ENCODE measurements around the gene SMC1B. TPM values are rescaled to one million over a fixed set of nuclear protein-coding genes. Genes with fewer than 3 reads are reported as not detected.
"Not testable (repeated sequence)": the region's sequence is repeated elsewhere in the genome, so short reads cannot be mapped to it uniquely, and the experiment has no call there.

Gene SMC1B
- total RNA-seq, 1 experiment from 2014 or later: not detected

DNA sequence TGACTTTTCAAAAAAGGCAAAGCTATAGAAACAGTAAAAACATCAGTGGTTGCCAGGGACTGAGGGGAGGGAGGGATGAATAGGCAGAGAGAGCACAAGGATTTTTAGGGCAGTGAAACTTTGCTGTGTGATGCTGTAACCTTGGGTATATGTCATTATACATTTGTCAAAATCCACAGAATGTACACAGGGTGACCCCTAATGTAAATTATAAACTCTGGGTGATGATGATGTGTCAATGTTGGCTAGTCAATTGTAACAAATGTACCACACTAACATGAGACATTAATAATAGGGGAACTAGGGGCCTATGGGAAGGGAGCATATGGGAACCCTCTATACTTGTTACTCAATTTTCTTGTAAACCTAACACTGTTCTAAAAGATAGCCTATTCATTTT is 24.9 kb upstream of the SMC1B start:
- H3K27ac ChIP-seq (ENCODE audit: low read depth, low read length, poor library complexity, severe bottlenecking): no peak overlapping the region
- H3K36me3 ChIP-seq (ENCODE audit: insufficient read depth, low read length, poor library complexity, severe bottlenecking): no peaks in the 10 kb centered on the region
- H3K4me3 ChIP-seq (ENCODE audit: low read depth, low read length, poor library complexity, severe bottlenecking): no peak overlapping the region
- H3K27me3 ChIP-seq (replicated peaks; ENCODE audit: insufficient read depth, low read depth, low read length, poor library complexity): no peaks in the 10 kb centered on the region
- ChIA-PET CTCF (no interaction called here), POLR2A (ENCODE audit: low non-redundant PET) (interaction anchor here (0.6 kb wide), 1 partner anchor 25 kb away, joined by 5 read pairs; the partner anchor contains the start of gene RIBC2)
- peaks cover 4% of the 10 kb centered on the region for H3K4me1 ChIP-seq (ENCODE audit: insufficient read depth, low read length, poor library complexity, severe bottlenecking)
- DNase-seq (ENCODE audit: low spot score): no peak
- TF ChIP-seq CTCF (conservative IDR thresholded peaks at IDR 0.05; ENCODE audit: low read depth, low read length): no peak
- TF ChIP-seq EZH2 (IDR thresholded peaks at IDR 0.05; ENCODE audit: borderline replicate concordance, low read depth, low read length, poor library complexity, severe bottlenecking): no peak
- no peaks in the 10 kb centered on the region for H3K9me3 ChIP-seq (ENCODE audit: low read depth, low read length, poor library complexity, severe bottlenecking)
- BruUV-seq (replicated peaks): no TSS peak
- intact Hi-C loops (cut with micrococcal nuclease; ENCODE audit: unreplicated experiment): no loop called here

GRCh38 chr22:45436871-45437517 is 23.6 kb upstream of the SMC1B start:
- DNase-seq (ENCODE audit: low spot score); H3K36me3 ChIP-seq (ENCODE audit: insufficient read depth, low read length, poor library complexity, severe bottlenecking); H3K9me3 ChIP-seq (ENCODE audit: low read depth, low read length, poor library complexity, severe bottlenecking); H3K4me1 ChIP-seq (ENCODE audit: insufficient read depth, low read length, poor library complexity, severe bottlenecking); H3K27me3 ChIP-seq (replicated peaks; ENCODE audit: insufficient read depth, low read depth, low read length, poor library complexity); intact Hi-C loops (cut with micrococcal nuclease; ENCODE audit: unreplicated experiment); H3K27ac ChIP-seq (ENCODE audit: low read depth, low read length, poor library complexity, severe bottlenecking); BruUV-seq (replicated peaks); POLR2A ChIA-PET (ENCODE audit: low non-redundant PET); H3K4me3 ChIP-seq (ENCODE audit: low read depth, low read length, poor library complexity, severe bottlenecking): not testable (repeated sequence)
- CTCF ChIA-PET: interaction anchor here (0.6 kb wide), 1 partner anchor 45 kb away, joined by 5 read pairs; no protein-coding TSS in a partner anchor

- Histone ChIP-seq H3K27ac (ENCODE audit: low read depth, low read length, poor library complexity, severe bottlenecking) (no peak overlapping the region), H3K4me3 (ENCODE audit: low read depth, low read length, poor library complexity, severe bottlenecking) (no peak overlapping the region), H3K36me3 (ENCODE audit: insufficient read depth, low read length, poor library complexity, severe bottlenecking) (no peaks in the 10 kb centered on the region), H3K9me3 (ENCODE audit: low read depth, low read length, poor library complexity, severe bottlenecking) (no peaks in the 10 kb centered on the region), H3K4me1 (ENCODE audit: insufficient read depth, low read length, poor library complexity, severe bottlenecking) (peaks cover 4% of the 10 kb centered on the region), H3K27me3 (replicated peaks; ENCODE audit: insufficient read depth, low read depth, low read length, poor library complexity) (no peaks in the 10 kb centered on the region)
- POLR2A ChIA-PET (ENCODE audit: low non-redundant PET): no interaction called here
- TF ChIP-seq CTCF (conservative IDR thresholded peaks at IDR 0.05; ENCODE audit: low read depth, low read length) (peak; percentile 98), EZH2 (IDR thresholded peaks at IDR 0.05; ENCODE audit: borderline replicate concordance, low read depth, low read length, poor library complexity, severe bottlenecking) (no peak)
- no TSS peak for BruUV-seq (replicated peaks)
- peak; percentile 89 for DNase-seq (ENCODE audit: low spot score)
- intact Hi-C loops (cut with micrococcal nuclease; ENCODE audit: unreplicated experiment): loop anchor here (1.0 kb wide), 1 partner anchor 166 kb away; no protein-coding TSS in a partner anchor
- CTCF ChIA-PET: no interaction called here
Measured at GRCh38 chr22:45435544-45436139, 22.2 kb upstream of the SMC1B start.
